ENCODE results near the gene REP15.

DNA sequence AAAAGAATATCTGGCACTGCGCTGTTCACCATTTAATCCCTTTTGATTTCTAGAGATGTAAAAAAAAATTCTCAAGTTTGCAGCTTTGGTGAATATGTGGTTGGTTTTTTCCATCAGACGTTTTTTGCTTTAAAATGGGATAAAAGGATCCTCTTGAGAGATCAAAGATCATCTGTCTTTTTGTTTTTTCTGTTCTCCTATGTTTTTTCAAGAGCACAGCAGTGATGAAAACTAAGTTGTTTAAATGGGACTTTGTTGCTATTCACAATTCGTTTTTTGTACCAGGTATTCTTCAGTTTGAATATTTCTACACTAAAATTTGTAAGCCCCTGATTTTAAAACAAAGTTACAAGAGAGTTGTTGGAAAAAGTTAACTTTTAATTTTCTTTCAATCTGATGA lies 29.7 kb upstream of the REP15 start:
- TF ChIP-seq, protein P1, sequence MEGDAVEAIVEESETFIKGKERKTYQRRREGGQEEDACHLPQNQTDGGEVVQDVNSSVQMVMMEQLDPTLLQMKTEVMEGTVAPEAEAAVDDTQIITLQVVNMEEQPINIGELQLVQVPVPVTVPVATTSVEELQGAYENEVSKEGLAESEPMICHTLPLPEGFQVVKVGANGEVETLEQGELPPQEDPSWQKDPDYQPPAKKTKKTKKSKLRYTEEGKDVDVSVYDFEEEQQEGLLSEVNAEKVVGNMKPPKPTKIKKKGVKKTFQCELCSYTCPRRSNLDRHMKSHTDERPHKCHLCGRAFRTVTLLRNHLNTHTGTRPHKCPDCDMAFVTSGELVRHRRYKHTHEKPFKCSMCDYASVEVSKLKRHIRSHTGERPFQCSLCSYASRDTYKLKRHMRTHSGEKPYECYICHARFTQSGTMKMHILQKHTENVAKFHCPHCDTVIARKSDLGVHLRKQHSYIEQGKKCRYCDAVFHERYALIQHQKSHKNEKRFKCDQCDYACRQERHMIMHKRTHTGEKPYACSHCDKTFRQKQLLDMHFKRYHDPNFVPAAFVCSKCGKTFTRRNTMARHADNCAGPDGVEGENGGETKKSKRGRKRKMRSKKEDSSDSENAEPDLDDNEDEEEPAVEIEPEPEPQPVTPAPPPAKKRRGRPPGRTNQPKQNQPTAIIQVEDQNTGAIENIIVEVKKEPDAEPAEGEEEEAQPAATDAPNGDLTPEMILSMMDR (conservative IDR thresholded peaks at IDR 0.05; ENCODE audit: low read length): no peak
- no peak for TF ChIP-seq EZH2phosphoT487 (IDR thresholded peaks at IDR 0.05; ENCODE audit: borderline replicate concordance, low read depth, low read length)

Data from OCI-LY7 (cell line).